Measurements from ENCODE around the gene GPRC5C.
"Not testable (repeated sequence)": the region's sequence is repeated elsewhere in the genome, so short reads cannot be mapped to it uniquely, and the experiment has no call there.

GPRC5C gene

DNA sequence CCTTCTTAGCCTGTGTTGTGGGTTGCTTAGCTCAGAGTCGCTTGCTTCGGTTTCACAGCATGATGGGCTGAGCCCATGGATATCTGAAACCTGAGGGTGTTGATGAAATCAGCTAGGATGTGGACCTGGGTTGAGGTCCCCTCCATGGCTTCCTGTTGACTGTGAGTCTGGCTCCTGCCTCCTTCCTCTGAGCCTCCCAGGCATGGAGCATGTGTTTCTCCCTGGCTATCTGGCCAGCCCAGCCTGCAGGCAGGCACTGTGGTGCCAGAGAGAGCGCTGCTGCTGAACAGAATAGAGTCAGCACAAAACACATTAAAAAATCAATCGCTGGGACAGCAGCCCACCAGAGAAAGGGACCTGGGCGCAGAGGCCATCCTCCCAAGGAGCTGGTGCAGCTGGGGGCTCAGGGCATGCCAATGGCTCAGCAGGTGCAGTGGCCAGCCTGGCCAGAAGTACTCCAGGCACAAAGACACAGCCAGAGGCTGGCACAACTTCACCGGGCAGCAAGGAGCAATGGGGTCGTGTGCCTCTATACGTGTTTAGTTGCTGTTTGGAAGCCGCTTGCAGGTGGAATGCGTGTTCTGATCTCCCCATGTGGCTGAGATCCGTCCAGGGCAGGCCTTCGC is 28.3 kb upstream of the GPRC5C start:
- Histone ChIP-seq H3K4me2 (ENCODE audit: low read length) (no peak overlapping the region), H3K4me3 (ENCODE audit: low read length) (no peak overlapping the region), H3K4me1 (ENCODE audit: control insufficient read depth, low read depth, low read length) (peaks cover 6% of the 10 kb centered on the region), H4K5ac (ENCODE audit: low read length) (peak overlapping the region; percentile 87), H3K79me2 (ENCODE audit: control insufficient read depth, insufficient read depth, low read length) (no peaks in the 10 kb centered on the region), H2BK15ac (replicated peaks; ENCODE audit: low read depth) (no peak overlapping the region), H4K8ac (ENCODE audit: low read depth, low read length) (no peak overlapping the region), H2BK5ac (ENCODE audit: low read length) (no peak overlapping the region), H3K4ac (ENCODE audit: low read depth, low read length) (no peak overlapping the region), H3K9ac (ENCODE audit: low read length) (no peak overlapping the region), H3K27ac (ENCODE audit: low read depth, low read length) (peak overlapping the region; percentile 67), H3K36me3 (ENCODE audit: control insufficient read depth, insufficient read depth, low read length) (no peaks in the 10 kb centered on the region), H2BK120ac (ENCODE audit: low read depth, low read length) (no peak overlapping the region), H3K23ac (ENCODE audit: low read length) (no peak overlapping the region), H3K79me1 (ENCODE audit: low read length) (no peaks in the 10 kb centered on the region), H3K27me3 (ENCODE audit: insufficient read depth, low read length, poor library complexity) (no peaks in the 10 kb centered on the region), H3K56ac (ENCODE audit: low read length) (peak overlapping the region; percentile 30), H3K18ac (ENCODE audit: low read length) (no peak overlapping the region), H2AK5ac (ENCODE audit: low read length) (no peak overlapping the region)
- no CpG with 5 or more reads among the region's 12 CpGs for WGBS (ENCODE audit: extremely low coverage, insufficient coverage, low lambda C conversion rate)
- peak; percentile 58 for DNase-seq

- Histone ChIP-seq H2BK5ac (ENCODE audit: low read length) (no peak overlapping the region), H3K4ac (ENCODE audit: low read depth, low read length) (no peak overlapping the region), H2AK5ac (ENCODE audit: low read length) (no peak overlapping the region), H3K4me1 (ENCODE audit: control insufficient read depth, low read depth, low read length) (peaks cover 6% of the 10 kb centered on the region), H3K4me2 (ENCODE audit: low read length) (no peak overlapping the region), H3K36me3 (ENCODE audit: control insufficient read depth, insufficient read depth, low read length) (no peaks in the 10 kb centered on the region), H4K8ac (ENCODE audit: low read depth, low read length) (no peak overlapping the region), H3K27ac (ENCODE audit: low read depth, low read length) (peak overlapping the region; percentile 67), H3K9ac (ENCODE audit: low read length) (peak overlapping the region; percentile 5), H3K79me1 (ENCODE audit: low read length) (no peaks in the 10 kb centered on the region), H3K27me3 (ENCODE audit: insufficient read depth, low read length, poor library complexity) (no peaks in the 10 kb centered on the region), H3K4me3 (ENCODE audit: low read length) (no peak overlapping the region), H2BK15ac (replicated peaks; ENCODE audit: low read depth) (no peak overlapping the region), H3K23ac (ENCODE audit: low read length) (no peak overlapping the region), H3K18ac (ENCODE audit: low read length) (no peak overlapping the region), H3K56ac (ENCODE audit: low read length) (peak overlapping the region; percentile 68), H2BK120ac (ENCODE audit: low read depth, low read length) (no peak overlapping the region), H4K5ac (ENCODE audit: low read length) (no peak overlapping the region), H3K79me2 (ENCODE audit: control insufficient read depth, insufficient read depth, low read length) (no peaks in the 10 kb centered on the region)
- WGBS (ENCODE audit: extremely low coverage, insufficient coverage, low lambda C conversion rate), result no CpG with 5 or more reads among the region's 7 CpGs
- DNase-seq, result peak; percentile 87
These were observed 27.7 kb upstream of the GPRC5C start for GRCh38 chr17:74404218-74404617.

GRCh38 chr17:74404789-74405188 is 27.1 kb upstream of the GPRC5C start:
- no peak overlapping the region for H3K18ac ChIP-seq (ENCODE audit: low read length)
- no peak overlapping the region for H3K4me2 ChIP-seq (ENCODE audit: low read length)
- H3K4ac ChIP-seq (ENCODE audit: low read depth, low read length), result no peak overlapping the region
- no CpG with 5 or more reads among the region's 6 CpGs for WGBS (ENCODE audit: extremely low coverage, insufficient coverage, low lambda C conversion rate)
- no peaks in the 10 kb centered on the region for H3K36me3 ChIP-seq (ENCODE audit: control insufficient read depth, insufficient read depth, low read length)
- no peak overlapping the region for H4K8ac ChIP-seq (ENCODE audit: low read depth, low read length)
- no peak overlapping the region for H3K4me3 ChIP-seq (ENCODE audit: low read length)
- peak overlapping the region; percentile 48 for H3K27ac ChIP-seq (ENCODE audit: low read depth, low read length)
- H2BK15ac ChIP-seq (replicated peaks; ENCODE audit: low read depth), result no peak overlapping the region
- H3K23ac ChIP-seq (ENCODE audit: low read length), result no peak overlapping the region
- no peak overlapping the region for H4K5ac ChIP-seq (ENCODE audit: low read length)
- no peaks in the 10 kb centered on the region for H3K79me1 ChIP-seq (ENCODE audit: low read length)
- H2AK5ac ChIP-seq (ENCODE audit: low read length), result no peak overlapping the region
- H3K4me1 ChIP-seq (ENCODE audit: control insufficient read depth, low read depth, low read length), result peaks cover 6% of the 10 kb centered on the region
- peak; percentile 53 for DNase-seq
- peak overlapping the region; percentile 5 for H3K9ac ChIP-seq (ENCODE audit: low read length)
- no peaks in the 10 kb centered on the region for H3K79me2 ChIP-seq (ENCODE audit: control insufficient read depth, insufficient read depth, low read length)
- no peak overlapping the region for H2BK120ac ChIP-seq (ENCODE audit: low read depth, low read length)
- H3K56ac ChIP-seq (ENCODE audit: low read length), result peak overlapping the region; percentile 44
- no peak overlapping the region for H2BK5ac ChIP-seq (ENCODE audit: low read length)
- H3K27me3 ChIP-seq (ENCODE audit: insufficient read depth, low read length, poor library complexity), result no peaks in the 10 kb centered on the region

GRCh38 chr17:74405311-74405710 is 26.6 kb upstream of the GPRC5C start:
- H3K9ac ChIP-seq (ENCODE audit: low read length); H4K5ac ChIP-seq (ENCODE audit: low read length); H3K56ac ChIP-seq (ENCODE audit: low read length); H2BK120ac ChIP-seq (ENCODE audit: low read depth, low read length); H3K27ac ChIP-seq (ENCODE audit: low read depth, low read length); H3K4me2 ChIP-seq (ENCODE audit: low read length); H2BK5ac ChIP-seq (ENCODE audit: low read length); DNase-seq; H2AK5ac ChIP-seq (ENCODE audit: low read length); H3K79me1 ChIP-seq (ENCODE audit: low read length); H3K4me1 ChIP-seq (ENCODE audit: control insufficient read depth, low read depth, low read length); H3K4me3 ChIP-seq (ENCODE audit: low read length); H3K4ac ChIP-seq (ENCODE audit: low read depth, low read length); H2BK15ac ChIP-seq (replicated peaks; ENCODE audit: low read depth); H3K79me2 ChIP-seq (ENCODE audit: control insufficient read depth, insufficient read depth, low read length); H3K18ac ChIP-seq (ENCODE audit: low read length); H4K8ac ChIP-seq (ENCODE audit: low read depth, low read length); H3K36me3 ChIP-seq (ENCODE audit: control insufficient read depth, insufficient read depth, low read length); H3K27me3 ChIP-seq (ENCODE audit: insufficient read depth, low read length, poor library complexity); H3K23ac ChIP-seq (ENCODE audit: low read length): not testable (repeated sequence)
- no CpG with 5 or more reads among the region's 5 CpGs for WGBS (ENCODE audit: extremely low coverage, insufficient coverage, low lambda C conversion rate)

DNA sequence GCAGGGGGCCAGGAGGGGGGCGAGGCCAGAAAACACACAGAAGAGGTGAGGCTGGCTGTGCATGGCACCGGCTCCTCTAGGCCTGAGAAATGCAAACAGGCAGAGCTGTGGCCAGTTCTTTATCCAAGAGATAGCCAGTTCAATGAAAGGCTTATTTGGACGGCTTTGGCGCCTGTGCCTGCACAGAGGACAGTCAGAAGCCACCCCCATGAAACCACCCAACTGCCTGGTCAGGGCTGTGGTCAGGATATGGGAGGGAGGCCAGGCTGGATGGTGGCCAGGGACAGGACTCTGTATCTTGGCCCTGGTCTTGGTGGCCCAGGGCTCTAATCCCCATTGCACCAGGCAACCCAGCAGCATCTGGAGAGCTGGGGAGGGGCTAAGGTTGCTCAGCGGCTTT is 24.5 kb upstream of the GPRC5C start:
- DNase-seq, result no peak

DNA sequence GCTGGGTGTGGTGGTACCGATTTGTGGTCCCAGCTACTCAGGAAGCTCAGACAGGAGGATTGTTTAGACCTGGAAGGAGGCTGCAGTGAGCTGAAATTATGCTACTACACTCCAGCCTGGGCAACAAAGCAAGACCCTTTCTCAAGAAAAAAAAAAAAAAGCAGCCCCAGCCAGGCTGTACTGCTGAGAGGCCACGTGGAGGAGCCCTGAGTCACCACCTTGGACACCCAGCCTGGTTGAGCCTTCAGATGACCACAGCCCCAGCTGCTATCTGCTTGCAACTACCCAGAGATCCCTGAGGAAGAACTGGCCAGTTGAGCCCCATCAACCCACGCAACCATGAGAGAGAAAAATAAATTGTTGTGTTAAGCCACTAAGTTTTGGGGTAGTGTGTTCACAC is 23.6 kb upstream of the GPRC5C start:
- H2AK5ac ChIP-seq (ENCODE audit: low read length), result no peak overlapping the region
- H3K4me1 ChIP-seq (ENCODE audit: control insufficient read depth, low read depth, low read length), result peaks cover 6% of the 10 kb centered on the region
- no peaks in the 10 kb centered on the region for H3K36me3 ChIP-seq (ENCODE audit: control insufficient read depth, insufficient read depth, low read length)
- H3K27me3 ChIP-seq (ENCODE audit: insufficient read depth, low read length, poor library complexity), result no peaks in the 10 kb centered on the region
- no peak overlapping the region for H2BK120ac ChIP-seq (ENCODE audit: low read depth, low read length)
- no CpG with 5 or more reads among the region's 3 CpGs for WGBS (ENCODE audit: extremely low coverage, insufficient coverage, low lambda C conversion rate)
- H3K4me2 ChIP-seq (ENCODE audit: low read length), result no peak overlapping the region
- H3K4ac ChIP-seq (ENCODE audit: low read depth, low read length), result no peak overlapping the region
- no peak overlapping the region for H3K4me3 ChIP-seq (ENCODE audit: low read length)
- no peak overlapping the region for H2BK5ac ChIP-seq (ENCODE audit: low read length)
- H3K23ac ChIP-seq (ENCODE audit: low read length), result no peak overlapping the region
- H3K79me1 ChIP-seq (ENCODE audit: low read length), result no peaks in the 10 kb centered on the region
- no peak overlapping the region for H4K8ac ChIP-seq (ENCODE audit: low read depth, low read length)
- peak; percentile 61 for DNase-seq
- H4K5ac ChIP-seq (ENCODE audit: low read length), result no peak overlapping the region
- H3K27ac ChIP-seq (ENCODE audit: low read depth, low read length), result no peak overlapping the region
- H3K56ac ChIP-seq (ENCODE audit: low read length), result no peak overlapping the region
- H3K9ac ChIP-seq (ENCODE audit: low read length), result no peak overlapping the region
- no peak overlapping the region for H3K18ac ChIP-seq (ENCODE audit: low read length)
- no peak overlapping the region for H2BK15ac ChIP-seq (replicated peaks; ENCODE audit: low read depth)
- no peaks in the 10 kb centered on the region for H3K79me2 ChIP-seq (ENCODE audit: control insufficient read depth, insufficient read depth, low read length)

More for the DNA sequence above, 24.5 kb upstream of the GPRC5C start:
- Histone ChIP-seq H3K18ac (ENCODE audit: low read length) (no peak overlapping the region), H3K79me1 (ENCODE audit: low read length) (no peaks in the 10 kb centered on the region), H3K36me3 (ENCODE audit: control insufficient read depth, insufficient read depth, low read length) (no peaks in the 10 kb centered on the region), H2BK5ac (ENCODE audit: low read length) (no peak overlapping the region), H4K5ac (ENCODE audit: low read length) (no peak overlapping the region), H3K56ac (ENCODE audit: low read length) (no peak overlapping the region), H3K79me2 (ENCODE audit: control insufficient read depth, insufficient read depth, low read length) (no peaks in the 10 kb centered on the region), H3K27me3 (ENCODE audit: insufficient read depth, low read length, poor library complexity) (no peaks in the 10 kb centered on the region), H4K8ac (ENCODE audit: low read depth, low read length) (no peak overlapping the region), H2AK5ac (ENCODE audit: low read length) (no peak overlapping the region), H3K23ac (ENCODE audit: low read length) (no peak overlapping the region), H3K4me3 (ENCODE audit: low read length) (no peak overlapping the region), H2BK15ac (replicated peaks; ENCODE audit: low read depth) (no peak overlapping the region), H2BK120ac (ENCODE audit: low read depth, low read length) (no peak overlapping the region), H3K4me1 (ENCODE audit: control insufficient read depth, low read depth, low read length) (peaks cover 6% of the 10 kb centered on the region), H3K27ac (ENCODE audit: low read depth, low read length) (no peak overlapping the region), H3K9ac (ENCODE audit: low read length) (no peak overlapping the region), H3K4me2 (ENCODE audit: low read length) (no peak overlapping the region), H3K4ac (ENCODE audit: low read depth, low read length) (no peak overlapping the region)
- WGBS (ENCODE audit: extremely low coverage, insufficient coverage, low lambda C conversion rate), result no CpG with 5 or more reads among the region's 5 CpGs
